GM19238 (cell line): ENCODE measurements around the gene PHYHD1.
"Not testable (repeated sequence)": the region's sequence is repeated elsewhere in the genome, so short reads cannot be mapped to it uniquely, and the experiment has no call there.

ENCODE experiments used
- DNase-seq: peaks from one replicate; pipeline ENCODE4 v3.0.0; 2011; ENCODE audit warnings: low spot score; ENCODE audit not compliant: insufficient read length

The PHYHD1 gene

DNA sequence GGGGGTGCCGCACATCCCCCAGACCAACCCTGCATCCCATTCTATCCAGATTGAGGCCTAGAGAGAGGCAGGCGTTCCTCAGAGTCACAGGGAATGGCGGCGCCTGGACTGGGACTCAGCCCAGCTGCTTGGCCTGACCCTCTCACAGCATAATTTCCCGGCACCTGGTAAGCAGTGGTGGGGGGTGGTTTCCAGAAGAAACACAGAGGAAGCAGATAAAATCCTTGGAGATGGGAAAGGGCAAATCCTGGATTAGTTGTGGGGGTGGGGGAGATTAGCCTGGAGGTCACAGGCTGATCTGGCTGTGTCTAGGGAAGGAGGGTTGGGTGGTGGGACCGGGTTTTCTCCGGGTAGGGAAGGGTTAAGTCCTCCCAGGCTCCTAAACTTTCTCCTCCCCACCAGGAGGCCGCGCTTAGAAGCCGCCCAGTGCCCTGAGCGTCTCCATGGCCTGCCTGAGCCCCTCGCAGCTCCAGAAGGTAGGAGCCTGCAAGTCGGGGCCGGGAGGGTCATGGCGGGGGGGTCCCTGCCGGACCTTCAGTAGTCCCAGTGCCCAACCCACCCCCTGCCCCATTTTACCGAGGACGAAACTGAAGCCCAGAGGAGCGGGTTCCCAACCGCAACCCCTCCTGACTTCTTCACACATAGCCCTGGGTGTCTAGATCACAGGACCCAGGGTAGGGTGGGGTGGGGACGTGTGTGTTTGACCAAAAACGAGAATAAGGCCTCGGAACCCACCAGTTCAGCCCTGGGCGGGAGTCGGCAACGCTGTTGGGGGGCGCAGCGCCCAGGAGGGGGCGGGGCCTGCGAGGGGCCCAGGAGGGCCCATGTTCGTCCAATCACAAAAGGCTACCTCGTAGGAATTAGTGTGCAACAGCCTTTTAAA, 1.3 kb downstream of the PHYHD1 start:
- DNase-seq, result no peak

DNA sequence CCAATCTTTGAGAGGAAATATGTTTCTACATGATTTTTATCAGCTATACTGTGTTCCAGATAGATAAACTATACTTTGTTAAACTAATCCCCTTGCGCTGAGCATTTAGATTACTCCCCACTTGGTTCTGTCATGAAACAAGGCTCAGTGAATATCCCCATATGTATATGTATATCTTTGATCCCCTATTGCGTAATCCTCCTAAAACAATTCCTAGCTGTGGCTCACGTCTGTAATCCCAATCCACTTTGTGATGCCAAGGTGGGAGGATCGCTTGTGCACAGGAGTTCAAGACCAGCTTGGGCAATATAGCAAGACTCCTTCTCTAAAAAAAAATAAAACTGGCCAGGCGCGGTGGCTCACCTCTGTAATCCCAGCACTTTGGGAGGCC, 2.7 kb downstream of the PHYHD1 start:
- DNase-seq, result no peak

DNA sequence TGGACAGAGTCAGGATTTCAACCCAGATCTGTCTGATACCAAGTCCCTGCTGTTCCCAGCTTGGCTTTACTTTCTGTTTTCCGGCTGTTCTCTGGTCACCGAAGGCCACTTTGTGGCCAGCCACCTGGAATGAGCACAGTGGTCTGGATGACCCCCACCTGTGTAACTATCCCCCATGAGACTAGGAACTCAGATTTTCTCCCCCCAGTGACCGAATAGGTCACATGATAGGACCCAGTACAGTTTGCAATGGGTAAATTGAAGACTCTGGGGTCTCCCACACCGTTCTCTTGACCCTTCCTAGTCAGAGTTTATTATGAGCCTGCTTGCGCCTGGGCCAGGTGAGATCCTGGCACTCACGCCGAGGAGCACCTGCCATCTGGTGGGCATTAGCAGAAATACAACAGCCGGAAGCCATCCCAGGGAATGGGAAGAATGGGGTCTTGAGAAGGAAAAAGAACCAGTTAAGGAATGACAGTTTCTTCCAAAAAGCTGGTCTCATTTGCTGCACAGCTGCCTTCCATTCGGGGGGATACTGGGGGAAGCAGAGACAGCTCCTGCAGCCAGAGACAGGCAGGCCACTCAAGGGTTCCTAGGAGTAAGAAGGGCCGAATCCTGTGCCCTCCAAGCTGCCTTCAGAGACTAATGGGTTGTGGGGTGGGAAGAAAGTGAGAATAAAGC, 7.1 kb downstream of the PHYHD1 start:
- peak; percentile 60 for DNase-seq

DNA sequence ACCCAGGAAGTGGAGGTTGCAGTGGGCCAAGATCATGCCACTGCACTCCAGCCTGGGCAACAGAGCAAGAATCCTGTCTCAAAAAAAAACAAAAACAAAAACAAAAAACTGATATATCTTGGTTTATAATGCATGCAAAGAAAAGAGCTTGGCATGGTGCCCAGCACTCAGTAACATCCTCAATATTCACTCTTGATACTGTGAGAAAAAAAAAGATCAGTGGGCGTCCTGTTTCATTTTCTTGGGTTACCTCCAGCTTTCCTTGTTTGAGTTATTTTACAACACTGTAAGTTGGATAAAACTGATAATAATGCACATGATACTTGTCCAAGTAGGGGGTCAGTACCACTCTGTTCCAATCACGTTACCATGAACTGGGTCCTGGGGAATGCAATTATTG, 7.8 kb downstream of the PHYHD1 start:
- DNase-seq, result no peak

DNA sequence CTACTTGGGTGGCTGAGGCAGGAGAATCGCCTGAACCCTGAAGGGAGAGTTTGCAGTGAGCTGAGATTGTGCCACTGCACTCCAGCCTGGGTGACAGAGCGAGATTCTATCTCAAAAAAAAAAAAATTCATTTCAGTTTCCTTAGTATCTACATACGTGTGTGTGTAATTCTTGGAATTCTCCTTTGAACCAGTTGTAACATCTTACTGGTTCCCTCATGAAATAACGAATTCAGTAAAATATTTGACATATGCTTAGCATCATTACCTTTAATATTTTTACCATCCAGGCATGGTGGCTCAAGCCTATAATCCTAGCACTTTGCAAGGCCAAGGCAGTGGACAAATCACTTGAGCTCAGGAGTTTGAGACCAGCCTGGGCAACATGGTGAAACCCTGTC, 8.8 kb downstream of the PHYHD1 start:
- DNase-seq, result no peak

DNA sequence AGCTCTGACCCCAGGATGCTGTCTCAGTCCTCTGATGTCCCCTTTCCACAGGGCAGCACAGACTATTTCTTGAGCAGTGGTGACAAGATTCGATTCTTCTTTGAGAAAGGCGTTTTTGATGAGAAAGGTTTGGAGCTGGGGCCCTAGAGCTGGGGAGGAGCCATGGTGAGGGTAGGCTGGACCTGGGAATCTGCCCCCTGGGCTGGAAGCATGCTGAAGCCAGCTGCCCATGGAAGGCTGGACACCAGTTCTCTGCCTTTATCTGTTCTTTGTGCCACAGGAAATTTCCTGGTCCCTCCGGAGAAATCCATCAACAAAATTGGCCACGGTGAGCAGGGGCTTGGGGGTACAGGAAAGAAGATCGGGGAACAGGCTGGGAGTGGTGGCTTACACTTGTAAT, 12.9 kb downstream of the PHYHD1 start:
- DNase-seq, result no peak

DNA sequence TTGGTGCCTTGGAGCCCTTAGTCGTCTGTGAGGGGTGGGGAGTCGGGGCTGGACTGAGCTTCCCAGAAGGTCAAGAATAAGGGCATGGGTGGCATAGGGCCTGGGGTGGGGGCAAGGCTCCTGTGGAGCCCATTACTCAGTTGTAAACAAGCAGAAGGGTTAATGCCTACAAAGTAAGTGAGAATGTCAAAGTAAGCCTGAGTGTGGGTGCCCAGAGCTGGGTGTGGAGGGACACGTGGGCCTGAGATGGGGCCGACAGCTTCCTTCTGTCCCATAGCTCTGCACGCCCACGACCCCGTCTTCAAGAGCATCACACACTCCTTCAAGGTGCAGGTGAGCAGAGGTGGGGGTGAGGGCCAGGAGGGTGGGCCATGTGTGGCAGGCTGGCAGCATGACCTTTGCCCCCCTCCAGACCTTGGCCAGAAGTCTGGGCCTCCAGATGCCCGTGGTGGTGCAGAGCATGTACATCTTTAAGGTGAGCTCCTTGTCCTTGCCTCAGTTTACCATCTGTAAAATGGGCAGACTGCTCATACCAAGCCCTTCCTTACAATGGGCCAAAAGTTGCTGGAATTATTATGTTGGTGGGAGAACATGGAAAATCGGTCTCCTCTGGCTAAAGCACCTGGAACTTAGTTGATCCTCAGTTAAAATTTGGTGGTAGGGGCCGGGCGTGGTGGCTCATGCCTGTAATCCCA, 15.5 kb downstream of the PHYHD1 start:
- no peak for DNase-seq

DNA sequence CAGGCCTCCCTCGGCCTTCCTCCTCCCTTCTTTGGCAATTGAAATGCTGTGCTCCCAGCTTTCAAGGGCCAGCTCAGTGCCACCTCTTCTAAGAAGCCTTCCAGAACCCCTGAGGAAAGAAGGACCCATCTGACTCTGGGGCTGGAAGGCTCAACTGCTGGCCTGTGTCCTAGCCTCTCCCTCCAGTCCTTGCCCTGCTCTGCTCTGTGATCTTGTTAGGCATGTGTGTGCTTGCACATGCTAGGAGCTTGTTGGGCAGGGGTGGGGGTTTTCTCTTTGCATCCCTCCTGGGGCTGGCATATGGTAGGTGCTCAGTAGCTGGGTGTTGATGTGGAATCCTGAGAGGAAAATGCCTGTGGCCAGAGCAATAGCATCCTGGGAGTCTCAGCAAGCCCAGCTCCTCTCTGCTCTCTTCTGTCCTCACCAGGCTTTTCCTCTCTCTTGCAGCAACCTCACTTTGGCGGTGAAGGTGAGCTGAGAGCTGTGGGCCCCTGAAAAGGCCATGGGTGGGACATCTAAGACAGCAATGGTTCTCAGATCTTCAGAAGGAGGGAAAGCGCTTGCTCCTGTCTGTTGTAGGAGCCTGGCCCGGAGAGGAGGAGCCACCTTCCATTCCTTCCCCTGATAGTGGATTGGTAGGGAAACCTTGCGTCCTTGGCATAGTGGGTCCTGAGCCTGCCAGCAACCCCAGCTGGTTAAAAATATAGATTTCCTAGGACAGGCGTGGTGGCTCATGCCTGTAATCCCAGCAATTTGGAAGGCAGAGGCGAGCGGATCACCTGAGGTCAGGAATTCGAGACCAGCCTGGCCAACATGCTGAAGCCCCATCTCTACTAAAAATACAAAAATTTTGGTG, 16.8 kb downstream of the PHYHD1 start:
- DNase-seq, result no peak

DNA sequence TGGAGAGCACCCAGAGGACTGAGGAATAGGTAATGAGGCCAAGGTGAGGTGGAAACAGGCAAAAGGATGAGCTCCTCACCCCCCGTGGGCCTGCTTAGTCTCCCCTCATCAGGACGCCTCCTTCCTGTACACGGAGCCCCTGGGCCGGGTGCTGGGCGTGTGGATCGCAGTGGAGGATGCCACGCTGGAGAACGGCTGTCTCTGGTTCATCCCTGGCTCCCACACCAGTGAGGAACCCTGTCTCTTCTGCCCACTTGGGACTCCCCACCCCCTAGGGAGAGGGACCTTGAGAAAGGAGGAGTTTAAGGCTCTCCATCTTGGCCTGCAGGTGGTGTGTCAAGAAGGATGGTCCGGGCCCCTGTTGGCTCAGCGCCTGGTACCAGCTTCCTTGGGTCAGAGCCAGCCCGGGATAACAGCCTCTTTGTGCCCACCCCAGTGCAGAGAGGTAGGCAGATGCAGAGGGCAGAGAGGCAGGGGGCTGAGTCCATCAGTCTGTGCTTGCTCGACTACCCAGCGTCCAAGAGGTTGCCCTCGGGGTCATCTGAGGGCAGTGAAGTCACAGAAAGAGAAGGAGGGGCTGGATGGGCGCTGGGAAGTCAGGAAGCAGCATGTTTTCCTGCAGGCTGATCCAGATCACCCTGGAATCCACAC, 19.6 kb downstream of the PHYHD1 start:
- DNase-seq, result no peak

DNA sequence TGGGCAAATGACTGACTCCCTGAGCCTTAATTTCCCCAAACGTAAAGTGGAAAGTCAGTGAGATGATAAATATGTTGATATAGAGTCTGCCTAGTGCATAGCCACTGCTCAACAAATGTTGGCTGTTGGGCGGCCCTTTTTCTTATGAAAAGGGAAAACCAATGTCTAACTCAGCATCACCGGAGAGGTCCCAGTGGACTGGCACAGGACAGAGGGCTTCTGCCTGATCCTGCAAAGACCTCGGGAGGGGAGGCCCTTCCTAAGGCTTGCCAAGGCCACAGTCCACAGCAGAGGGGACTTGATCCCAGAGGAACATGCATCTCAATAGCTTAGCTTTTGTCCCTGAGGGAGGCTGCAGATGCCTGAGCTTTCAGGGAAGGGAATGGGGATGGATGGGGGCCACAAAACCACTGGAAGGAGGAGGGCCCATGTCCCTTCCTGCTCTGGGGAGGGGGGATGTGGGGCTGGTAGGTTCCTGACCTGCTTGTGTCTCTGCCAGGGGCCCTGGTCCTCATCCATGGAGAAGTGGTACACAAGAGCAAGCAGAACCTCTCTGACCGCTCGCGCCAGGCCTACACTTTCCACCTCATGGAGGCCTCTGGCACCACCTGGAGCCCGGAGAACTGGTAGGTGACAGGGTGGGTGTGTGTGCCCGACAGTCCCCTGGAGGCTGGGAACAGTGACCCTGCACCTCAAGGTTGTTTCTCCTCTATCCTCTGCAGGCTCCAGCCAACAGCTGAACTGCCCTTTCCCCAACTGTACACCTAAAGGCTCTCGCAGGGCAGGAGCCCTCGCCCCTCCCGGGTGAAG, 20.4 kb downstream of the PHYHD1 start:
- DNase-seq, result no peak

DNA sequence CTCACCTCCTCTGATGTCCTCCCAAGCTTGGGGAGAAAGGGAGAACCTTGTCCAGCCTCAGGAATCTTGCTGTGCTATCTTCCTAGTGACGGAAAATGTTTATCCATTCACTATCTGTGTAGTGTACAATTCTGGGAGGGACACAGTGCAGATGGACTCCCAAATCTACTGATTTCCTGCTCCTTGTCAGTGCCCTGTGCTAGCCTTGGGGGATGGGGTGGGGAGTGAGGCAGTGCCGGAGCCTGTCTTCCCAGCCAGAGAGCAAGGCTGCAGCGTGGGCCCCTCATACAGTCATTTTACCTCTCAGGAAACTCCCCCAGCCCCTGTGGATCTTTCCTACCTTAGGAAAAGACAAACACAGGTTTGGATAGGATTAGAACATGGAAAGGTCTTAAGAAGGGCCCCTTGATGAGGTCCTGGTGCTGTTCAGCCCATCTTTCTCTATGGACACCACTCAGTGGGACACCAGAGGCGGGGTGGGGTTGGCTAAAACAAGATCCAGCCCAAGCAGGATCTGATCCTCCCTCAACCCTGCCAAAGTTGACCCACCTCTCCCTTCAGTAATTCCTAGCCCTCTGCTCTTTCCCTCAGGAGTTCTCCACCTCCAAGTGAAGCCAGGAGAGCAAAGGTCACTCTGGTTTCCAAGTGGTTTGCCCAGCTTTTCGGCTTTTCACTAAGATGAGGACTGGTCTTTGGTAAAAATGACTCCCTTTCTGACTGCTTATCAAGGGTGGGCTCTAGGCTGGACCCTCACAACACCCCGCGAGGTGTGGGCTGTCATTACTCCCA, 23.2 kb downstream of the PHYHD1 start:
- DNase-seq, result no peak

DNA sequence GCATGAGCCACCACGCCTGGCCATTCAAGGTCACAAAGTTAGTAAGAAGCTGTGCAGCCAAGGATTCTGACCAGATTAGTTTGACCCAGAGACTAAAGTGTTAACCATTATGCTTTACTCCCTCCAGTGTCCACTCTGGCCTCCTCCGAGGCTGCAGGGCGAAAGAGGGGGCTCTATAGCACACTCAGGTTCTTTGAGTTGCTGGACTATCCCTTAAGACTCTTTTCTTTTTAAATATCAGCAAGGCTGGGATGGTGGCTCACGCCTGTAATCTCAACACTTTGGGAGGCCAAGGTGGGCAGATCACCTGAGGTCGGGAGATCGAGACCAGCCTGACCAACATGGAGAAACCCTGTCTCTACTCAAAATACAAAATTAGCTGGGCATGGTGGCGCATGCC, 24.2 kb downstream of the PHYHD1 start:
- not testable (repeated sequence) for DNase-seq

DNA sequence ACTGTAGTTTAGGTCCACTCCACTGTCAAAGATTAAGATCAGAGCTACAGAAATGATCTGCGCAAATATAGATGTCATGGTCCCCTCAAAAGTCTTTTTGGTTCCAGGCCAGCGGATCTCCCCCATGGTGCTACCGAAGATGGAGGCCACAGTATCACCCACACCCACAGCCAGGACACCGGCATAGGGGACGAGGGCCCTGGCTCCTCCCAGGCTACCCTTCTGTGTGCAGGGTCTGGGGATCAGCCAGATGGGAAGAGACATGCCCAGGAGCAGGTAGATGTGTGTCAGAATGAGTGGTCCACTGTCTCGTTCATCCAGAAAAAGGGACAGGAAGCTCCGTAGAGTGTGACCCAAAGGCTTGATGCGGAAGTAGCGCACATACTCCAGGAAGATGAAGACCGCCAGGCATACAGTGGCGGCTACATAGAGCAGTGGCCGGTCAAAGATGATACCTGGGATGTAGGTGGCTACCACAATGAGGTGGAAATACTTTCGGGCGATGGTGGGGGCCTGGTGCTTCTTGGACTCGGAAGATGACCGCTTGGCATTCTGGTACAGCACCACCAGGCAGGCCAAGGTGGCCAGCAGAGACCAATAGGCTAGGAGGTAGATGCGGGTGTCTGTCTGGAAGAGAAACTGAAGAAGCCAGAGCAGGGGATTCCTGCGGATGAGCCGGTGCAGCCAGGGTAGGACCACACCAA, 25.2 kb downstream of the PHYHD1 start:
- no peak for DNase-seq

DNA sequence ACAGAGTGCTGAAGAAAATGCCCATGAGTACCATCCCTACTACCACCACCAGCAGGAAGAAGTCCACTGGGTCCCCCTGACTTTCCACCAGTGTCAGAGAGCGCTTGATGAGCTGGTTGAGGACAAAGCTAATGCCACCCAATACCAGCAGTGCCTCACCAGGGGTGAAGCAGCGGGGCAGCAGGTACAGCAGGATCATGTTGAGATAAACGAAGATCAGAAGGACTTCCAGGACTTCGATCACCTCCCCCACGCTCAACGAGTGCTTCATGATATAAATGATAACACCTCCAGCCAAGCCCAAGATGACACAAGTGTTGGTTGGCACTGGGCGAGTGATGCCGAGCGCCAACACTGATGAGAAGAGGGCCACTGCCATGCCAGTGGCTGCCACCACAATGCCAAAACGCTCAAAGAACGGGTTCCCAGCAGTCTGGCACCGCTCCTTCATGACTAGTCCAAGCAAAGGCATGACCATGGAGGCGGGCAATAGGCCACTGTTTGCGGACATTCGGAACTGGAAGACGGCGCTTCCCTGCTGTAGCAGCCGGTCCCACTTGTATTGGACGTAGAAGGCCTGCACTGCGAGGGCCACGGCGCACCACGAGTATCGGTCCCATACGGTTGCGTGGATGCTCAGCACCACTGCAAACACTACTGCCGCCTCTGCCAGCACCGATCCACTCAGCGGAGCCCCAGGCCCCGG, 25.9 kb downstream of the PHYHD1 start:
- DNase-seq, result no peak

DNA sequence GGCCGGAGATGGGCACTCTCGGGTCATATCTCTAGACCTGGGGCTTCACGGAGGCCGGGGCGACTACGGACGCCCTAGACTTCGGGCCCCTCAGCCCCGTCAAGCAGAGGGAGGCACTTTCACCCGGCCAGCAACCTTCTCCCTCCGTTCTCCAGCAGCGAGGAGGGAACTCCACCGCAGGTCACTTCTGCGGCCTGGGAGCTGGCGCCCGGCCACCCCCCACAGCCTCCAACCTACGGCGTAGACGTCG, 26.4 kb downstream of the PHYHD1 start:
- peak; percentile 39 for DNase-seq

DNA sequence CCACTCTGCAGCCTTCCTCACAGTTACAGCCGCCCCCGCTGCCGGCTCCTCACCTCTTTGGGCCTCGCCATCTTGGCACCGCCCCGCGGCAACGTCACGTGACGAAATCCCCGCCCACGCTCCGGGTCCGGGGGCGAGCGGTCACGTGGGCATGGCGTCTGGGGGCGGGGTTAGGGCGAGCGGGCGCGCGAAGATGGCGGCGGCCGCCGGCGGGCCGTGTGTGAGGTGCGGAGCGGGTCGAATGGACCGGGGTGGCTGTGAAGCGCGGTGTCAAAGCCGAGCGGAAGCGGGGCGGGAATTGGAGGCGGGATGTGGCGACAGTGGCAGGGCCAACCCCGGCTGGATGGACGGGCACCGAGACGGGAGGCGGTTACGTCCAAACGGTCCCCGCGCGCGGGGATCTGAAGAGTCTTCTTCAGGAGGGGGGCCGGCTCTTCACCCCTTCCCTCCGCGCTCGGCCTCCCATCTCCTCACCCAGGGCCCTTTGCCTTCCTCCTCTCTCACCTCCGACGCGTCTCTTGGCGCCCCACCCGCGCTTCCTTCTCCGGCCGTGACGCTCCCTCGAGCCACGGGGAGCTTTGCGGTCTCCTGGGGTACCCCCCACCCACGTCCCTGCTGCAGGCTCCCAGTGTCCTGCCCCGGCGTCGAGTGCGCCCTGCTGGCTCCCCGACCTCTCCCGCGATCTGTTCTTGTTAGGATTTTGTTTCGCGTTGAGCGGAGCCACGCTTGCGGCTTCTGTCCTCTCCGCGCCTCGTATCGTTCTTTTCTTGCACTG, 26.9 kb downstream of the PHYHD1 start, which contains the start of the genes DOLK and NUP188:
TSS of gene DOLK (minus strand) at position 77 of the 775 bp plus-strand sequence. CDS start 300 bp downstream, outside the sequence.
TSS of gene NUP188 (plus strand) at position 173 of the 775 bp plus-strand sequence. CDS start at position 194, 21 bp downstream.
- DNase-seq, result peak; percentile 98

DNA sequence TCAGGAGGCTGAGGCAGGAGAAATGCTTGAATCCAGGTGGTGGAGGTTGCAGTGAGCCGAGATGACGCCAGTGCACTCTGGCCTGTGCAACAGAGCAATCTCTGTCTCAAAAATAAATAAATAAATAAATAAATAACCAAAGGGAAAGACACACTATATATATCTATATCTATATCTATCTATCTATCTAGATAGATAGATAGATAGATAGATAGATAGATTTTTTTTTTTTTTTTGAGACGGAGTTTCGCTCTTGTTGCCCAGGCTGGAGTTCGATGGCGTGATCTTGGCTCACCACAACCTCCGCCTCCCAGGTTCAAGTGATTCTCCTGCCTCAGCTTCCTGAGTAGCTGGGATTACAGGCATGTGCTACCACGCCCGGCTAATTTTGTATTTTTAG, 40.6 kb downstream of the PHYHD1 start:
- not testable (repeated sequence) for DNase-seq
